ENCODE measurements around the gene C12orf50.
"Not testable (repeated sequence)": the region's sequence is repeated elsewhere in the genome, so short reads cannot be mapped to it uniquely, and the experiment has no call there.

C12orf50 gene

DNA sequence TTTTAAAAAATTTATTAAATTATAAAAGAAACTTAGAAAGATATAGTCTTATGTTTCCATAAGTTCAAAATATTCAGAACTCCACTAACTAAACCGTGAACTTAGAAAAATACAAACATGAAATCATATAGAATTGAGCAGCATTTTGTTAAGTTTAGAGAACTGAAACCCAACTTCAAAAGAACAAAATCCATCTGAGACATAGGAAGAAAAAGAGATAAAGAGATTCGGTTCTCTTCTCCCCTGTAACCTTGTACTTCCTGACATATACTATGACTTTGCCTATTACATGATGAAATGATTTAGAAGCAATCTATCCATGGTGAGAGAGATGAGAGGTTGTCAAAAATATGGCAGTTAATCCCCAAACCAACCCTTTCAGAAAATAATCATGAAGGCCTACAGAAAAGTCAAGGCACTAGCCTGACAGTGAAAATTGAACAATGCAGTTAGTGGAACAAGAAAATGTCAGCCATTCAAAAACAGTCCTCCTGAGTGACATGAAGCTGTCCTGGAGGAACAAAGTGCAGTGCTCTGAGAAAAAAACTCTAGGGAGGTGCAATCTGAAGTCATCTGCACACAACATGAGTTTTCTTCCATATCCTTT is 44.0 kb downstream of the C12orf50 start:
- no peak for DNase-seq

DNA sequence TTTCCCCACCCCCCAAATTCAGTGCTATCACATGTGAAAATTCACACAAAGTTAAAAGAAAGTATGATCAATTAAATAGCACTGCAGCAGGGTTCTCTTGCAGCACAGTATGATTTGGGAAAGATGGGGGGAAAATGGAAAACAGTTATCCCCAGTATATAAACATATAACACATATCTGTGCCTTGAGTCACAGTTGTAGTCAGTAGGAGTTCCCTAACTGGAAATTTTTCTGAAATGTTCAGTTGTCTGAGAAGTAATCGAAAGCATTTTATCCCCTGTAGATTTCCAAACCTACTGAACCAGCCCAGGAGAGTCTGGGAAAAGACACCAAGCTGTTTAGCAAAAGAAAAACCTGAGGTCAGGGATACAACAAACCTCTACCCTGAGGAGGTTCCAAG is 47.0 kb downstream of the C12orf50 start:
- no peak for DNase-seq

DNA sequence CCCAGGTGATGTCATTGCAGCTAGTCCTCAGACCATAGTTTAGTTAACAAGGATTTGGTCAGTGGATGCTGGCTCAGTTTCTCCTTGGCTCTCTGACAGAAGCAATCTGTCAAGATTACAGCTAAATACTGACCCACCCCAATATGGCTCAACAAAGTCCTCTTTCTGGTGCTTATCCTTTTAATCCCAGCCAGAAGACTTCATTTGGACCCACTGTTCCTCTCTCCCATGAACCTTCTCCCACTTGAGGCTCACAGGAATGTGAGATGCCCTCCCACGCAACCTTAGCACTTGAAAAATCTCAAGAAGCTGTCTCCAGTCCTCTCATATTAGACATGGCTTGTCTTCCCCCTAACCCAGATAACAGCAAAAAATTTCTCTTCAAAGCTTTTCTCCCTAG is 47.7 kb downstream of the C12orf50 start:
- no peak for DNase-seq

DNA sequence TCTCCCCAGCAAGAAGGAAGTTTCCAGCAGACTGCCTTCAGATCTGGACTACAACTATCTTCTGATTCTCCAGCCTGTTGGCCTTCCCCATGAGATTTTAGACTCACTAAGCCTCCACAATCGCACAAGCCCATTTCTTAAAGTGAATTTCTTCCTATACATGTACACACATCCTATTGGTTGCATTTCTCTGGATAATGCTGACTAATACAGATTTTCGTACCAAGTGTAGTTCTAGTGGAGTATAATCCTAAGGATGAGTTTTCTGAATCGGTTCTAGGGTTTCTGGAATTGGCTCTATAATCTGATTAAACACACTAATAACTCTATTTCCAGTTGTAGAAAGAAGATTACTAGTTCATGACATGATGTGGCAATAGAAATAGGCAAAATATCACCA is 53.3 kb downstream of the C12orf50 start:
- DNase-seq = no peak

DNA sequence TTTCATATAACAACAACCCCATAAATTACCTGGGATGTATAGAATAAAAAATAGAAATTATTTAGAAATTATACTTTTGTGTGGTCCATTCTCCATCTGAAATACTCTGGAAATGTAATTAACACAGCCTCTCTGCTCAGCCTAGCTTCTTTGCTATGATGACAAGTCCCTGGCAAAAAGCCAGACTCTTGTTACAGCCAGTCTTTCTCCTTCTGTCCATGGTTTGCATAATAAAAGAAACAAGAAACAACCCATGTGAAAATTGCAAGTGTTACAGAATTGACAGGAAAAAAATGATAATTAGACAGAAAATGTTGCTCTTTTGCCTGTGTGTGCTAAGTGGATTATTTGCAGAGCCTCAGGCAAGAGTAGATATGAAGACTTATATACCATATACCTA is 61.3 kb downstream of the C12orf50 start:
- no peak for DNase-seq

DNA sequence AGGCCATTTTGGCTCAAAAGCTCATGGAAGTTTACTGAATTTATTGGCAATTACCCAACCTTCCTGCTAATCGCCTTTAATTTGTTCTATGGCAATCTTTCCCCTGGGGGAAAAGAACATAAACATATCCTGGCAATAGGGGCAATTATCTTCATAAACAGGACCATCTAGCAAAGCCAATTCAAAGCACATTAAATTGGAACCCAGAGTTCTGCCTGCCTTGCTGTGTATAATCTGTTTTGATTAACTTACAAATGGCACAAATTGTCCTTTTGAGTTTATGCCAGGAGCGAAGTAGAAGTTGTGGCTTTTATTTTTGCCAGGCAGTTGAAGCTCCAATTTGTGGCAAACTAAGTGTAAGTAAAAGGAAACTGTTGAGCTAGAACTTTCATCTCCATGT is 68.6 kb downstream of the C12orf50 start:
- DNase-seq = no peak

DNA sequence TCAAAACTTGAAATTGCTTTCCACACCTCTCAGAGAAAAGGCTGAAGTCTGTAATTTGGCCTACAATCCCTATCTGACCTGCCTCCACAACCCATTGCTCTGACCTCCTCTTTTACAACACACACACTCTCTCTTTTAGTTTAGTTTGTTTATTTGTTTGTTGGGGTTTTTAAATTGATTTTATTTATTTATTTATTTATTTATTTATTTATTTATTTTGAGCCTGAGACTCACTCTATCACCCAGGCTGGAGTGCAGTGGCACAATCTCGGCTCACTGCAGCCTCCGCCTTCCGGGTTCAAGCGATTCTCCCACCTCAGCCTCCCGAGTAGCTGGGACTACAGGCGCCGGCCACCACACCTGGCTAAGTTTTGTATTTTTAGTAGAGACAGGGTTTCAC is 75.2 kb downstream of the C12orf50 start:
- not testable (repeated sequence) for DNase-seq

DNA sequence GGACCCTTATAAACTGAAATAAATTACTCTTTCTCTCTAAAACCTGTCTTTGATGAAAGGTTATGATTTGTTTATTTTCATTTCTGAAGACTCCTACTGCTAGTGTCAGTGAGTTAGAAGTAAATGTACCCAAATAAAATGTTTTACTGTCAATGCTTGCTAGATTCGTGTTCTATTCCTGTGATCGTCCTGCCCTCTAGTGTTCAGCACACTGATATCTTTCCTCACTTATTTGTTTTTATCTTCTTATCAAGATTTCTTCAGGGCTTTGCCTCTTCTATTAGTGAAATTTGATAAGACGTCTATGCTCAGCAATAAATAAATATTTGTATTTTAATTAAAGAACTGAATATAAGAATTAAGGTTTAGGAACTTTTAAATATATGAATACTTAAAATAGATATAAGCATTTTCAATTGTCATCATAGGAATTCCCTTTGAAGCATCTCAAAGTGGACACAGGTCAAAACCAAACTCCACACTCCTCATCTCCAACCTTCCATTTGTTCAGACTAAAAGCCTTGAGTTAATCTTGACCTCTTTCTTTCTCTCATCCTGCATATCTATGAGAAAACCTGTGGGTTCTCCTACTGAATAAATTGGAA is 75.8 kb downstream of the C12orf50 start:
- no peak for DNase-seq

DNA sequence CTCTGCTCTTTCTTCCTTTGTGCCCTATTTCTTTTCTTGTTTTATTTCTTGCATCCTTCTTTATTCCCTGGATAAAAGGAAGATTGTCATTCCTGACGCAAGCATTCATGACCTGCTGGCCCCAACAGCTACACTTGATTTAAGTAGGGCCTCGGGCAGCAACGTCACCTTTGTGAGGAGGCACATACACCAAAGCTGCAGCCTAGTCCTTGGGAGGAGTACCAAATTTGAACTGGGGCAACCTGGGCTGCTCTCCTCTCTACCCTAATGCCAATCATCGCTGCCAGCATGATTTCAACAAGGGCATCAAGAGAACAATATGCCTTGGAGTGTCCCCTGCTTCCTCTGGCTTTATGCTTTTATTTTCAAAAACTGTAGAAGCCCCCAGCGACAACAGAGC is 76.4 kb downstream of the C12orf50 start:
- no peak for DNase-seq

DNA sequence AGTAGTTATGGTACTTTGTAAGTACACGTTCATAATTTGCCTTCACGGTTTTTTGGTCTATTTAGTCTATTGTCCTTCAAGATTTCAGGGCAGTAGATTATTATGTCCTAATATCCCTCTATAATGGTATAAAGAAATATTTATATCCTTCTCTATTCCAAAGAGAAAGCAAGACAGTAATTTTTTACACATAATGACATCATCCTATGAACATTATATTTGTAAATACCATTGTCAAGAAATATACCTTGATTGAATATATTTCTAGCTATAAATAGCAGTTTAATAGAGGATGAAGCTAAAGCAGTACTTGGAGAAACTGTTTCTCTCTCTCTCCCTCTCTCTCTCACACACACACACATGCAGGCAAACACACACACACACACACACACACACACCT is 77.0 kb downstream of the C12orf50 start:
- DNase-seq = no peak

DNA sequence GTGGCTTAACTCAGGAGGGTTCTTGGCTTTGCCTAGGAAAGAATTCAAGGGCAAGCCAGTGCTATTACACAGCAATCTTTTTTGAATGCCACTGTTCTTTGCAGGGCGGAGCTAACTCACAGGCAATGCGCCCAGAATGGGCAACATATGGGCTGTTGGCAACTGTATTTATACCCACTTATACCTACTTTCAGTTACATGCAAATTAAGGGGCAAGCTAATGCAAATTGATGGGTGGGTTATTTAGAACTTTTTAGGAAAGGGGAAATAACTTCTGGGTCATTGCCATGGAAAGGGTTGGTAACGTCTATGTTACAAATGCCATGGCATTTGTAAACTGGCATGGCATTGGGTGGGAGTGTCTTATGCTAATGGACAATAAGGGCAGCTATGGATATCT is 85.4 kb downstream of the C12orf50 start:
- DNase-seq = no peak

DNA sequence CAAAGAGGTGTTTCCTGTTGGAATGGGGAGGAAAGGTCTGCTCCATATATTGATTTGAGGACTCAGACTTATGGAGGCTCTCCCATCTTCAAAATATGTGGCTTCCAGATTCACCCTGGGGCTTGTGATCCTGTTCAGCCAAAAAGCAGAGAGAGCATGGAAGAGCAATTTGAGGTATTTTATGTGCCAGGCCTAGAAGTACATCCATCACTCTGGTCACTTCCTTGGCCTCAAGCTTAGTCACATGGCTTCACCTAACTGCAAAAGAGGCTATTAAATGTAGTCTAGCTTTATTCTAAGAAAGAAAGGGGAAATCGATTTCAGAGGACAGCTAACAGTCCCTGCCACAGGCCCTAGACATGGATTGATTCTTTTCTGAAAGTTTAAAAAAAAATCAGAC is 86.2 kb downstream of the C12orf50 start:
- DNase-seq = no peak

DNA sequence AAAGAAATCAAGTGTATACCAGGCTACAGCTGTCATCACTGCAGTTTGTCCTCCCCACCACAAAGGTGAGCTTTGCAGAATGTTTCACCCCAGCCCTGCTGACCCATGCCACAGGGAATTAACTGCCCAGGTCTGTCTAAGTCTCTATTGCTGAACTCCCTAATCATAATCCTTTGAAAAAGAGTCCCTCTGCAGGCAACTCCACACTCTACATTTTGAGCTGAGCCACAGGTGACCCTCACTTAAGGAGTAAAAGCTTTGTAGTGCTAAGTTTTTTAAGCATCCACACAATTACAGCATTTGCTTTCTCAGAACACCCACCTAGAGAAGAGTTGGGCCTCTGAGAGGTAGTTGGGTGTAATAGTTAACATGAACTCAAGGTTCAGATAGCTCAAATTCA is 90.0 kb downstream of the C12orf50 start:
- no peak for DNase-seq

DNA sequence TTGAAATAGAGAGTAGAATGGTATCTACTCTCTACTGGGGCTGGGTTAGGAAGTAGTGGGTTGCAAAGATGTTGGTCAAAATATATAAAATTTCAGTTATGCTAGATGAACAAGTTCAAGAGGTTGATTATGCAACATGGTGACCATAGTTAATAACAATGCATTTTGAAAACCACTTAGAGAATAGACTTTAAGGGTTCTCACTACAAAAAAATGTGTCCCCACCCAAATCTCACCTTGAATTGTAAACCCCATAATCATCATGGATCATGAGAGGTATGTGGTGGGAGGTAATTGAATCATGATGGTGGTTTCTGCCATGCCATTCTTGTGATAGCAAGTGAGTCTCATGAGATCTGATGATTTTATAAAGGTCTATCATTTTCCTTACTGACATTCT is 94.0 kb downstream of the C12orf50 start:
- no peak for DNase-seq

DNA sequence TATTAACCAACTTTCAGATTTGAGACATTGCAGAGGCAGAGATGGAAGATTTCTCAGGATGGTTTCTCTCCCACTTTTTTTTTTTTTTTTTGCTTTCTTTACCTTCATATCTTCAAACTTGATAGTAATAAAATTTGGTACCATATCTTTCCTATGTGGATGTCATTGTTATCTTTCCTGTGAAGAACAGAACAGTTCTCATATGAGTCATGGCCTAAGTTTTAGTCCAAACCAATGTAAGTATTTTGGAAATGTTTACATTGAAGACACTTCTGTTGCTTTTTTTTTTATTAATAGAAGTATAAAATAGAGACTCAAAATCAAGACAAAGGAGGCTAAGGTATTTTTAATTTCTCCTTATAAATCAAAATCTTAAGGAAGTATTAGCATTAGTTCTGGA is 95.2 kb downstream of the C12orf50 start:
- no peak for DNase-seq

DNA sequence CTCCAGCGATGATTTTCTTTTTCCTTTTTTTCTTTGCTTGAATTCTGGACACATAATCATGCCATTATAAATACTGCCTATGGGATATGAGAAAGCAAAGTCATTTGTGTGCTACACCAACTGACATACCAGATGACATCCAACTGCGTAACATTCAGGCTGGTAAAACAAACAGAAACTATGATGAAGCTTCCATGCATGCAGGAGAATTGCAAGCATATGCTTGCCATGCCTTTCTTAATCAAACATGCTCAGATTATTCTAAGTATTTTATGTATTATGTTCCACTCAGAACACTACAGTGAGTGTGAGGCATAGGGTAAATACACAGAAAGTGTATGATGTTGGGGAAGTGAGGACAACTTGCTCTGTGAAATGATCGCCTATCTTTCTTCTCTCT is 97.4 kb downstream of the C12orf50 start:
- no peak for DNase-seq

DNA sequence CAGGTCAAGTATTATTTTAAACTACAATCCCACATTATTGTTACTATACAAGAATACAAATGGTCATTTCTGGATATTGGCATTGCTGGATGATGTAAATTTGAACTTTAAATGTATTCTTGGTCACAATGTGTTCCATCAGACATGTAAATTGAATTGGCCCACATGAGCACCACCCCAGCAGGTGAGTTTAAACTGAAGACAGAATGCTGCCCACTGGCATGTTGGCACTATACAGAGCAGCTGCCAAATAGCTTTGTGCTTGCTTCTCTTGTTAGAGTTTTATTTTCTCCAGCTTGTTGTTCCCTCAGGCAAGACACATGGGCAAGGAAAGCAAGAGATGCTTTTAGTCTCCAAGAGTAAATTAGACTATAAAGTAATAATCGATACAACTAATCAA is 98.6 kb downstream of the C12orf50 start:
- no peak for DNase-seq
